IMR-90 (cell line): Measurements from ENCODE around the gene ULK2. TPM values are rescaled to one million over a fixed set of nuclear protein-coding genes. Genes with fewer than 3 reads are reported as not detected.

Experiments
- ATAC-seq: fragments of 200-7000 bp; cut with Tn5 transposase; 2 replicates; pipeline ENCODE4 v1.9.1; 2020; ENCODE audit warnings: low read depth, mild to moderate bottlenecking, moderate library complexity
- BruUV-seq: library from RNA; stranded (reverse); fragments of 400-500 nt; replicated peaks from 2 replicates; lab custom pipeline; 2021; lab: Mats Ljungman, UMichigan
- CTCF ChIA-PET: fragments of 300-600 bp; formaldehyde crosslinking; extraction: SDS; loops from one replicate; lab custom pipeline; 2021; ENCODE audit warnings: antibody characterized with exemption; lab: Yijun Ruan, JAX
- POLR2A ChIA-PET: fragments of 300-600 bp; sonication (Branson Sonifier 250); formaldehyde crosslinking; loops from one replicate; lab custom pipeline; 2022; ENCODE audit warnings: antibody characterized with exemption; ENCODE audit not compliant: unreplicated experiment; lab: Charles Lee
- DNase-seq: peaks from one replicate; pipeline ENCODE4 v3.0.0; 2013
- H2AFZ ChIP-seq: replicated peaks from 2 replicates; pipeline ENCODE3; 2013; ENCODE audit warnings: low read length, mild to moderate bottlenecking; ENCODE audit not compliant: poor library complexity
- H2AK5ac ChIP-seq: 2 replicates; pipeline ENCODE4 v1.6.1; 2013; ENCODE audit warnings: low read depth, low read length, inconsistent platforms
- H2AK9ac ChIP-seq: replicated peaks from 2 replicates; pipeline ENCODE3; 2013; ENCODE audit warnings: mild to moderate bottlenecking, low read depth, low read length, moderate library complexity; ENCODE audit not compliant: poor library complexity
- H2BK120ac ChIP-seq: 2 replicates; pipeline ENCODE4 v1.6.1; 2013; ENCODE audit warnings: low read depth, low read length, inconsistent platforms
- H2BK15ac ChIP-seq: 3 replicates; pipeline ENCODE4 v1.6.1; 2013; ENCODE audit warnings: low read depth, low read length, inconsistent platforms
- H2BK20ac ChIP-seq: 2 replicates; pipeline ENCODE4 v1.6.1; 2013; ENCODE audit warnings: low read depth, mild to moderate bottlenecking, inconsistent platforms, low read length, moderate library complexity
- H2BK5ac ChIP-seq: 2 replicates; pipeline ENCODE4 v1.6.1; 2013; ENCODE audit warnings: mild to moderate bottlenecking, low read depth, low read length, inconsistent platforms; ENCODE audit not compliant: poor library complexity, severe bottlenecking
- H3K14ac ChIP-seq: replicated peaks from 2 replicates; pipeline ENCODE4 v1.6.1; 2013; ENCODE audit warnings: low read depth, low read length, inconsistent platforms
- H3K18ac ChIP-seq: 2 replicates; pipeline ENCODE4 v1.6.1; 2013; ENCODE audit warnings: low read depth, low read length, control low read depth
- H3K23ac ChIP-seq: 2 replicates; pipeline ENCODE4 v1.6.1; 2013; ENCODE audit warnings: low read depth, low read length, inconsistent platforms
- H3K27ac ChIP-seq: 2 replicates; pipeline ENCODE4 v1.5.1; 2013; ENCODE audit warnings: mild to moderate bottlenecking, control low read depth, low read length; ENCODE audit not compliant: insufficient read depth
- H3K27me3 ChIP-seq: 2 replicates; pipeline ENCODE4 v1.6.1; 2013; ENCODE audit warnings: low read length; ENCODE audit not compliant: control insufficient read depth, insufficient read depth
- H3K36me3 ChIP-seq: 2 replicates; pipeline ENCODE4 v1.6.1; 2013; ENCODE audit warnings: low read length, mixed read lengths; ENCODE audit not compliant: control insufficient read depth, insufficient read depth
- H3K4ac ChIP-seq: 2 replicates; pipeline ENCODE4 v1.6.1; 2013; ENCODE audit warnings: low read depth, low read length, inconsistent platforms
- H3K4me1 ChIP-seq: 2 replicates; pipeline ENCODE4 v1.6.1; 2013; ENCODE audit warnings: low read length, mixed read lengths; ENCODE audit not compliant: control insufficient read depth, insufficient read depth
- H3K4me2 ChIP-seq: 2 replicates; pipeline ENCODE4 v1.6.1; 2013; ENCODE audit warnings: low read depth, mild to moderate bottlenecking, control low read depth, low read length, moderate library complexity
- H3K4me3 ChIP-seq: 2 replicates; pipeline ENCODE4 v1.5.1; 2013; ENCODE audit warnings: low read depth, mild to moderate bottlenecking, control low read depth, low read length, moderate library complexity; ENCODE audit not compliant: insufficient read depth
- H3K56ac ChIP-seq: 2 replicates; pipeline ENCODE4 v1.6.1; 2013; ENCODE audit warnings: low read length, inconsistent platforms; ENCODE audit not compliant: insufficient read depth; ENCODE audit errors: extremely low read depth
- H3K79me1 ChIP-seq, 2 experiments: 2 replicates each; pipeline ENCODE4 v1.6.1; 2013; ENCODE audit warnings: low read length in 2 of 2, inconsistent platforms in 1 of 2, low read depth in 1 of 2
- H3K9ac ChIP-seq: 2 replicates; pipeline ENCODE4 v1.6.1; 2013; ENCODE audit warnings: low read depth, low read length, control low read depth
- H3K9me1 ChIP-seq: 2 replicates; pipeline ENCODE4 v1.6.1; 2013; ENCODE audit warnings: low read length, inconsistent platforms; ENCODE audit not compliant: insufficient read depth
- H3K9me3 ChIP-seq: 2 replicates; pipeline ENCODE4 v1.6.1; 2013; ENCODE audit warnings: low read length; ENCODE audit not compliant: control insufficient read depth, insufficient read depth
- H4K20me1 ChIP-seq: 2 replicates; pipeline ENCODE4 v1.6.1; 2013; ENCODE audit warnings: low read length, inconsistent platforms; ENCODE audit not compliant: insufficient read depth
- H4K5ac ChIP-seq: 2 replicates; pipeline ENCODE4 v1.6.1; 2013; ENCODE audit warnings: mild to moderate bottlenecking, low read depth, low read length, control low read depth
- H4K8ac ChIP-seq, 2 experiments: 2 replicates each; pipeline ENCODE4 v1.6.1; 2013; ENCODE audit warnings: low read depth in 2 of 2, low read length in 2 of 2, control low read depth in 1 of 2, inconsistent platforms in 1 of 2
- H4K91ac ChIP-seq: 2 replicates; pipeline ENCODE4 v1.6.1; 2013; ENCODE audit warnings: low read depth, low read length, inconsistent platforms; ENCODE audit not compliant: insufficient read depth
- BHLHE40 ChIP-seq: fragments of 150-350 bp; IDR thresholded peaks from 2 replicates; pipeline ENCODE4 v1.6.1; 2016; ENCODE audit warnings: mild to moderate bottlenecking, low read depth, low read length
- CHD1 ChIP-seq: IDR thresholded peaks from 2 replicates; pipeline ENCODE4 v1.6.1; 2012; ENCODE audit warnings: low read depth, low read length, improper control_type of control experiment
- ELK1 ChIP-seq: fragments of 150-350 bp; IDR thresholded peaks from 2 replicates; pipeline ENCODE4 v1.6.1; 2016; ENCODE audit warnings: low read depth, mild to moderate bottlenecking, low read length, moderate library complexity, borderline replicate concordance
- MAFK ChIP-seq: IDR thresholded peaks from 2 replicates; pipeline ENCODE4 v1.6.1; 2012; ENCODE audit warnings: low read depth, low read length, improper control_type of control experiment
- RAD21 ChIP-seq: IDR thresholded peaks from 2 replicates; pipeline ENCODE4 v1.6.1; 2012; ENCODE audit warnings: low read length, improper control_type of control experiment
- RCOR1 ChIP-seq: IDR thresholded peaks from 2 replicates; pipeline ENCODE4 v1.6.1; 2012; ENCODE audit warnings: mild to moderate bottlenecking, low read length, improper control_type of control experiment; ENCODE audit not compliant: insufficient replicate concordance
- USF2 ChIP-seq: fragments of 150-350 bp; IDR thresholded peaks from 2 replicates; pipeline ENCODE4 v1.6.1; 2017; ENCODE audit warnings: mild to moderate bottlenecking, antibody characterized with exemption, low read length, low read depth
- WGBS, 2 experiments: methylation state at CpG; one replicate each; pipeline versions ENCODE4 v1.1.5 to v1.1.7; 2013; ENCODE audit warnings: missing lambda C conversion rate in 2 of 2; ENCODE audit not compliant: insufficient read length in 1 of 2; ENCODE audit errors: extremely low coverage in 2 of 2; 5-methylcytosine and 5-hydroxymethylcytosine counted together
- dilution Hi-C: fragments of 300-500 bp; cut with HindIII; formaldehyde crosslinking; loops from one replicate; pipeline ENCODE4 v1.14.3; 2018; ENCODE audit warnings: low sequenced_read_pairs; ENCODE audit not compliant: unreplicated experiment
- in situ Hi-C: fragments of 300-500 bp; cut with MboI; formaldehyde crosslinking; loops from 3 replicates; pipeline ENCODE4 v1.14.3; 2019; ENCODE audit warnings: low sequenced_read_pairs, inconsistent platforms, mixed read lengths
- intact Hi-C: fragments of 100-400 bp; cut with micrococcal nuclease; formaldehyde crosslinking; loops from 2 replicates; pipeline ENCODE4 v1.10.0; 2022
- polyA plus RNA-seq, 3 experiments: library from polyadenylated mRNA; depleted of rRNA; stranded (reverse); fragments of >200 nt; gene quantifications; 2 replicates each; pipeline ENCODE4 v1.2.3, GENCODE V29; 2012; ENCODE audit warnings: low replicate concordance in 1 of 3
- total RNA-seq: library from RNA; depleted of rRNA; stranded (reverse); fragments of >200 nt; gene quantifications from 2 replicates; pipeline ENCODE4 v1.2.3, GENCODE V29; 2012
- TF ChIP-seq, protein P1 (sequence below): conservative IDR thresholded peaks from 2 replicates; pipeline ENCODE4 v1.5.1; 2012; ENCODE audit warnings: mild to moderate bottlenecking, low read depth, low read length, improper control_type of control experiment

ULK2 gene
- total and polyA plus RNA-seq, 2 of the 4 experiments (the other 2 are of a cell fraction): 8.9 to 10.8 TPM

GRCh38 chr17:19768046-19768782 is 99.5 kb downstream of the ULK2 start:
- Histone ChIP-seq H3K56ac (no peak overlapping the region), H2AK5ac (no peak overlapping the region), H3K9me1 (no peaks in the 10 kb centered on the region), H3K4me3 (no peak overlapping the region), H2BK20ac (no peak overlapping the region), H3K4me1 (peaks cover 3% of the 10 kb centered on the region), H3K18ac (no peak overlapping the region), H3K4ac (no peak overlapping the region), H3K23ac (no peak overlapping the region), H3K14ac (no peak overlapping the region), H2AK9ac (no peak overlapping the region), H4K8ac (no peak overlapping the region), H3K27me3 (peaks cover 11% of the 10 kb centered on the region), H3K36me3 (no peaks in the 10 kb centered on the region), H3K27ac (no peak overlapping the region), H4K5ac (no peak overlapping the region), H2BK120ac (no peak overlapping the region), H3K79me1 (no peaks in the 10 kb centered on the region), H4K20me1 (no peaks in the 10 kb centered on the region), H4K91ac (no peak overlapping the region), H3K9ac (no peak overlapping the region), H2AFZ (no peak overlapping the region), H2BK5ac (no peak overlapping the region), H3K4me2 (no peak overlapping the region), H3K9me3 (no peaks in the 10 kb centered on the region), H2BK15ac (no peak overlapping the region)
- in situ Hi-C loops (no loop called here), intact Hi-C loops (no loop called here), dilution Hi-C loops (no loop called here)
- POLR2A ChIA-PET: no interaction called here
- ATAC-seq: no peak
- 100% methylated on average over 1 of the region's 10 CpGs; no CpG with 5 or more reads in 1 of the 2 experiments for WGBS, 2 experiments
- no peak for DNase-seq
- CTCF ChIA-PET: interaction anchor here (0.6 kb wide), 1 partner anchor 14 kb away, joined by 4 read pairs; no protein-coding TSS in a partner anchor
- BruUV-seq: no TSS peak
- no peak for TF ChIP-seq RCOR1
- no peak for TF ChIP-seq BHLHE40
- TF ChIP-seq, protein P1, sequence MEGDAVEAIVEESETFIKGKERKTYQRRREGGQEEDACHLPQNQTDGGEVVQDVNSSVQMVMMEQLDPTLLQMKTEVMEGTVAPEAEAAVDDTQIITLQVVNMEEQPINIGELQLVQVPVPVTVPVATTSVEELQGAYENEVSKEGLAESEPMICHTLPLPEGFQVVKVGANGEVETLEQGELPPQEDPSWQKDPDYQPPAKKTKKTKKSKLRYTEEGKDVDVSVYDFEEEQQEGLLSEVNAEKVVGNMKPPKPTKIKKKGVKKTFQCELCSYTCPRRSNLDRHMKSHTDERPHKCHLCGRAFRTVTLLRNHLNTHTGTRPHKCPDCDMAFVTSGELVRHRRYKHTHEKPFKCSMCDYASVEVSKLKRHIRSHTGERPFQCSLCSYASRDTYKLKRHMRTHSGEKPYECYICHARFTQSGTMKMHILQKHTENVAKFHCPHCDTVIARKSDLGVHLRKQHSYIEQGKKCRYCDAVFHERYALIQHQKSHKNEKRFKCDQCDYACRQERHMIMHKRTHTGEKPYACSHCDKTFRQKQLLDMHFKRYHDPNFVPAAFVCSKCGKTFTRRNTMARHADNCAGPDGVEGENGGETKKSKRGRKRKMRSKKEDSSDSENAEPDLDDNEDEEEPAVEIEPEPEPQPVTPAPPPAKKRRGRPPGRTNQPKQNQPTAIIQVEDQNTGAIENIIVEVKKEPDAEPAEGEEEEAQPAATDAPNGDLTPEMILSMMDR: no peak
- no peak for TF ChIP-seq RAD21
- no peak for TF ChIP-seq ELK1
- TF ChIP-seq USF2: no peak
- TF ChIP-seq CHD1: no peak
- no peak for TF ChIP-seq MAFK
